DMS153 treated with DMSO at 0.1 percent for 48 hours (cell line): ENCODE results near the gene KIF26A.
"Not testable (repeated sequence)": the region's sequence is repeated elsewhere in the genome, so short reads cannot be mapped to it uniquely, and the experiment has no call there.

ENCODE experiments used
- DNase-seq: peaks from one replicate; lab custom pipeline; 2025; ENCODE audit not compliant: unreplicated experiment; lab: John Stamatoyannopoulos, UW

The KIF26A gene

DNA sequence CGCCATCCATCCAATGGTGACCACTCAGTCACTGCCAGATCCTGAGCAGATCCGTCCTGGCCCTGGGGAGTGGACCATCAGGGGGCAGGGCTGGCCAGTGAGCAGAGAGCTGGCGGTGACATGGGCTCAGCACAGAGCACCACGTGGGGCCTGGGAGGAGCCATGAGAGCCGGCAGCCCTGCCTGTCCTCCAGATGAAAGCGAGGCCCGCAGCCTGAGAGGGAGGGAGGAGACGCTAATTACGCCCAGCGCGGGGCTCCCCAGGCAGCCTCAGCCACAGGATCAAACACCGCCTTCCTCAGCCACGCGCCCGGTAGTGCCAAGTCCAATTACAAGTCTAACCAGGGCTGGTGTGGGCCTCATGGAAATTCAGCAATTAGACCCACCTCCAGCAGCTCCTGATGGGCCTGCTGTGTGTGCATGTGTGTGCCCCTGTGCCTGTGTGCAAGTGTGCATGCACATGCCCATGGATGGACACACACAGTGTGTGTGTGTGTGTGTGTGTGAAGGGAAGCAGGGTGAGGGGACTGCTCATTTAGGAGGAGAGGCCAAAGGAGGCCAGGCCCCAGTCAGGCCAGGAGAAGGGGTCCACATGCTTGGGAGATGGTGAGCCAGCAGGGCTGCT lies 68.0 kb downstream of the KIF26A start:
- peak; percentile 11 for DNase-seq

DNA sequence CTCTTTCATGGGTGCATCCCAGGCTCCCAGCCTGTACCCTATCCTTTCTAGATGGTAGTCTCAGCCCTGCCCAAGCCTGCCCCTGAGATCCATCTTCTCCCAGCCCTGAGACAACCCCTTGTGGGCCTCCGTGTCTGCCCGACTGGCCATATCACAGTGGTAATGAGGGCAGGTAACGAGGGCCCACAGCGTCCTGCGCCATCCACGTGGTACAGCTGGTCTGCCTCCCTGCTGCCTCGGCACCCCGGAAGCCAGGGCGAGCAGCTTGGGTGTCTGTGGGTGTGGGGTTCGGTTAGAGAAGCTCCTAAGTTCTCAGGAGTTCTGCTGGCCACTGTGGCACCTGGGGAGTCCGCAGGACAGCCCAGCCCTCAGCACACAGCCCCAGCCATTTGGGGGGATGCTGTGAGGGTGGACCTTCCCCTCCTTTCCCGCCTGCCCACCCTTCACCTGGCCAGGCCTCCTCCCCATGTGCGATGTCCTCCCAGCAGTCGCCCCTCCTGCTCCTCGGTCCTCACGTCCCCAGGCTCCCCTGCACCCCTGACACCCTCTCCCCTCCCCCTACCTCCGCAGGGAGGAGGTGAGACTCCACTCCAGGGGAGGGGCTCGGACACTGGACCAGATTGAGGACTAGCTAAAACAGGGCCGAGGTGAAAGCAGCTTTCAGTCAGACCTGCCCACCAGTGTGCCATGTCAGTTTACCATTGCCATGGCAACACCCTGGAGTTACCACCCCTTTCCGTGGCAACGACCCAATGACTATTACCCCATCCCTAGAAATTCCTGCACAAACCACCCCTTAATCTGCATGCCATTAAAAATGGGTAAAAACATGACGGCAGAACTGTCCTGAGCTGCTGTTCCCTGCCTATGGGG lies 69.0 kb downstream of the KIF26A start:
- no peak for DNase-seq

DNA sequence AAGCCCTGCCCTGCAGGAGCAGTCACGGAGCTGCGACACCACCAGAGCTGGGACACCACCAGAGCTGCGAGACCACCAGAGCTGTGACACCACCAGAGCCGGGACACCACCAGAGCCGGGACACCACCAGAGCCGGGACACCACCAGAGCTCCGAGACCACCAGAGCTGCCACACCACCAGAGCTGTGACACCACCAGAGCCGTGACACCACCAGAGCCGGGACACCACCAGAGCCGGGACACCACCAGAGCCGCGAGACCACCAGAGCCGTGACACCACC lies 69.6 kb downstream of the KIF26A start:
- DNase-seq = not testable (repeated sequence)

DNA sequence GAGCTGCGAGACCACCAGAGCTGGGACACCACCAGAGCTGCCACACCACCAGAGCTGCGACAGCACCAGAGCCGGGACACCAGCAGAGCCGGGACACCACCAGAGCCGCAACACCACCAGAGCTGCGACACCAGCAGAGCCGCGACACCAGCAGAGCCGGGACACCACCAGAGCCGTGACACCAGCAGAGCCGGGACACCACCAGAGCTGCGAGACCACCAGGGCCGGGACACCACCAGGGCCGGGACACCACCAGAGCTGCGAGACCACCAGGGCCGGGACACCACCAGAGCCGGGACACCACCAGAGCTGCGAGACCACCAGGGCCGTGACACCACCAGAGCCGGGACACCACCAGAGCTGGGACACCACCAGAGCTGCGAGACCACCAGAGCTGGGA lies 69.9 kb downstream of the KIF26A start:
- DNase-seq = not testable (repeated sequence)

DNA sequence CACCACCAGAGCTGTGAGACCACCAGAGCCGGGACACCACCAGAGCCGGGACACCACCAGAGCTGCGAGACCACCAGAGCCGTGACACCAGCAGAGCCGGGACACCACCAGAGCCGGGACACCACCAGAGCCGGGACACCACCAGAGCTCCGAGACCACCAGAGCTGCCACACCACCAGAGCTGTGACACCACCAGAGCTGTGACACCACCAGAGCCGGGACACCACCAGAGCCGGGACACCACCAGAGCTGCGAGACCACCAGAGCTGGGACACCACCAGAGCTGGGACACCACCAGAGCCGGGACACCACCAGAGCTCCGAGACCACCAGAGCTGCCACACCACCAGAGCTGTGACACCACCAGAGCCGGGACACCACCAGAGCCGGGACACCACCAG lies 70.7 kb downstream of the KIF26A start:
- not testable (repeated sequence) for DNase-seq

DNA sequence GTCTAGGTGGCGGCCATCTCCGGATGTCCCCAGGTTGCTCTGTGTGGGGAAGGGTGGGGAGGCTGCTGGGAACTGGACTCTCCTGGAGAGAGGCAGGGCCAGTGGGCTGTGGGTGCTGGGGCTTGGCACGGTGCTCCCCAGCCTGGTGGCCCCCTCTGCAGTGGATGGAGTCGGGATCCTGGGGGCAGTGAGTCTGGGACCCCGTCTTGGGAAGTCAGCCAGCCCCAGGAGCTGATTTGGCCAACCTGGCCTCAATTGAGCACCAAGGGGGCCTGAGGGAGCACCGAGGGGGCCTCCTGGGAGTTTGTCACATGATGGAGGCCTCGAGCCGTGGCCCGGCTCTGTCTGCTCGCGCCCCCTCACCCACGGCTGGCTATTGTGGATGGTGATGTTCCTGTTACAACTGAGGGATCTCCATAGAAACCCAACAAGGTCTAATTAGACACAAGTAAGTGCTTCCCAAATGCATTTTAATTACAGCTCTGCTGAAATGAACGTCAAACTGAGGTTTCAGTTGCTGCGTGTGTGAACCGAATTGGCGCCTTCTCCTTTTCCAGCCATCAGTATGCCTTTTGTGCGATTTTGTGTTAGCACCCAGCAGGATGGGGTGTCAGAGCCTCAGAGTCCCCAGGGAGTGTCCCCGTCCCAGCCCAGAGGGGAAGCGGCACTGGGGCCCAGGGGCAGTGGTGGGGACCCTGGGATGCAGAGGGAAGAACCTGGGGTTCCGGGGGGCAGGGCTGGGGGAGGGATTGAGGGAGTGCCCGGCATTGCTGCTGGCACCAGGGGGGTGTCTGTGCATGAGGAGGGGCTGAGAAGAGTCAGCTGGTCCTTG lies 71.8 kb downstream of the KIF26A start:
- no peak for DNase-seq

DNA sequence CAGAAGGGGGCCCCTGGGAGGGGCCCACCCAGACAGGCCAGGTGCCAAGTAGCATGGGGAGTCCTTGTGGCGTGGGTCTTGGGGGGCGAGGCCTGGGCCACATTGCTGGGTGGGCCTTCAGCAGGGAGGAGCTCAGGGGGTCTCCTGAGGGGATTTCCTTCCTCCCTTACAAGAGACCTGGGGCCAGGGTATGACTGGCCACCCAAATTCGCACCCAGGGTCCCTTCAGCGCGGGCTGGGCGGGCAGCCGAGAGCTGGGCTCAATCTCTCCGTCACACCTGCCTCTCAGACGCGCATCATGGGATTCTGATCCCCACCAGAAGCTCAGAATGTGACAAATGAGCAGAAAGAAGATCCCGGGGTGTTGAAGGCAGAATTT lies 72.4 kb downstream of the KIF26A start:
- no peak for DNase-seq

DNA sequence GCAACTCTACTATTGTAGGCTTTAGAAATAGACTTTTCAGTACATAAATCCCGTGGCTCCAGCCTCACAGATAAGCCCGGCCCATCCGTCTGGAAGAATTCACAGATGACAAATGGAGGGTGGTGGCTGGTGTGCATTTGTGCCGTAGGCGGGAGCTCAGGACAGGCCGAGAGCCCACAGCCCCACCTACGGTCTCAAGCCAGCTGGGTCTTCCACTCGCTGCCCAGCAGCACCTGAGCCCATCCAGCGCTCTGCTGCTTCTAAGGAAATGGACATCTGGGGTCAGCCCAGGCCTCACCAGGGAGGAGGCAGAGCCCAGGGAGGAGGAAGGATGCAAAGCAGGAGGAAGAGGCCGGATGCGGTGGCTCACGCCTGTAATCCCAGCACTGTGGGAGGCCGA lies 72.8 kb downstream of the KIF26A start:
- DNase-seq = no peak

DNA sequence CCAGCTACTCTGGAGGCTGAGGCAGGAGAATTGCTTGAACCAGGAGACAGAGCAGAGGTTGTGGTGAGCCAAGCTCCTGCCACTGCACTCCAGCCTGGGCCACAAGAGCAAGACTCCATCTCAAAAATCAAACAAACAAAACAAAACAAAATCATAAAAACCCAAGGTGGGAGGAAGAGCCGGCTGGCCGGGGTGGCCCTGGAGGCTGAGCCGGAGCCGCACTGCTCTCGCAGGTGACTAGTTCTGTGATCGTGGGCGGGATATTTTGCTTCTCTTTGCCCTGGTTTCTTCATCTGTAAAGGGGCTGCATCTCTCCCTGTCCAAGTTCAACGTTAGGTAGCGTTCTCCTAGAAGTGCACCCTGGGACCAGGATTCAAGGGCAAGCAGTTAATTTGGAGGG lies 73.4 kb downstream of the KIF26A start:
- DNase-seq = no peak

DNA sequence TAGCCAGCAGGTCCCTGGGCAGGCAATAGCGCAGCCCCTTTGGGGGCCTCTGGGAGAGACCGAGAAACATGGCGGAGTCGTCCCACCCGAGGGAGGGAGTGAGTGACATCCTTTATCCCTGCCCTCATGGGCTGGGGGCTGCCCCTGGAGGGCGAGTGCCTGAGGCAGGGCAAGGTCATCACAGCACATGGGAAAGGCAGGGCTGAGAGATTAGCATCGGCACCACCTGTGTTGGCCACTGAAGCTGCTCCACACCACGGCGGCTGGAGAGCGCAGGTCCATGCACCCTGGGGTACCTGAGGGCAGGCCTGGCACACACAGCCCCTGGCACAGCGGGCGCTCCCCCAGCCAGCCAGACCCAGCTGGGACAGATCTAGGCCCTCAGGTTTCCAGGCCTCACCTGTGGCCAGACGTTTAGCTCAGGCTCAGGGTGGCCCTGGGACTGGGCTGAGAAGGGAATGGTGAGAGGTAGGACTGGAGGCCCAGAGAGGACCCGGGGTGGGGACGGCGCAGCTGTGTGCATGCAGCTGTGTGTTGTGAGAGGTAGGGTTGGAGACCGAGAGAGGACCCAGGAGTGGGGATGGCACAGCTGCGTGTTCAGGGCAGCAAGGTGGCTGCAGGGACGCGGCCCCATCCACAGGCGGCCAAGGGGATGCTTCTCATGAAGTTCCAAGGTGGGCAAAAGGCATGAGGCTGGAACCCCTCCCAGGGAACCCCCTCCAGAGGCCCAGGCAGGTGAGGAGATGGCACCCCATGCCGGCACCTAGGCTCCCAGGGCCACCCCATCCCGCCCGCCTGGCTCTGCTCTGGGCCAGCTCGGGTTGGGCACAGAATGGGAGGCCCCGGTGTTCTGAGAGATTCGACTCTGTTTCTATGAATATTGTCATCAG lies 74.1 kb downstream of the KIF26A start:
- DNase-seq = no peak

DNA sequence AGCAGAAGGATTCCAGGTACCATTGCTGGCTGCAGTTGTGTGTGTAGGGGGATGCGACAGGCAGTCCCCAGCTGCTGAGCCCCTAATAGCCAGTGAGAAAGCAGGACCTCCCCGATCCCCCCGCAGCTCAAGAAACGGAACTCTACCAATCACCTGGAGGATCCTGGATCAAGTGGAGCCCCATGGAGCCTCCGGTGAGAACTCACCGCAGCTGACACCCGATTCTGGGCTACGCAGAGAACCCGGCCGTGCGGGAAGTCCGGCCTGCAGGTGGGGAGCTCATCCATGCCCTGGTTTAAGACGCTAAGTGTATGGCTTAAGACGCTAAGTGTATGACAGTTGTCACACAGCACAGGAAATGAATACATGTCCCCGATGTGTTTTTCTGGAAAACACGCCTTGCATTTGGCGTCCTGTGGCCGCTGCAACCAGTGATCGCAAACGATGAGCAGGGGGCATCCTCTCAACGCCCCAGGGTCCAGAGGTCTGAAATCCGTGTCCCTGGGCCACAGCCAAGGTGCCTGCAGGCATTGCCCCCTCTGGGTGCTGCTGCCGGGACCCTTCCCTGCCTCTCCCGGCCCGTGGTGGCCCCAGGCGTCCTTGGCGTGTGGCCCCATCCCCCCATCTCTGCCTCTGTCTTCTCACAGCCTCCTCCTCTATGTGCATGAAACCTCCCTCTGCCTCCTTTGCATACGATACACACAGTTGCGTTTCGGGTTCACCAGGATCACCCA lies 75.1 kb downstream of the KIF26A start:
- no peak for DNase-seq

DNA sequence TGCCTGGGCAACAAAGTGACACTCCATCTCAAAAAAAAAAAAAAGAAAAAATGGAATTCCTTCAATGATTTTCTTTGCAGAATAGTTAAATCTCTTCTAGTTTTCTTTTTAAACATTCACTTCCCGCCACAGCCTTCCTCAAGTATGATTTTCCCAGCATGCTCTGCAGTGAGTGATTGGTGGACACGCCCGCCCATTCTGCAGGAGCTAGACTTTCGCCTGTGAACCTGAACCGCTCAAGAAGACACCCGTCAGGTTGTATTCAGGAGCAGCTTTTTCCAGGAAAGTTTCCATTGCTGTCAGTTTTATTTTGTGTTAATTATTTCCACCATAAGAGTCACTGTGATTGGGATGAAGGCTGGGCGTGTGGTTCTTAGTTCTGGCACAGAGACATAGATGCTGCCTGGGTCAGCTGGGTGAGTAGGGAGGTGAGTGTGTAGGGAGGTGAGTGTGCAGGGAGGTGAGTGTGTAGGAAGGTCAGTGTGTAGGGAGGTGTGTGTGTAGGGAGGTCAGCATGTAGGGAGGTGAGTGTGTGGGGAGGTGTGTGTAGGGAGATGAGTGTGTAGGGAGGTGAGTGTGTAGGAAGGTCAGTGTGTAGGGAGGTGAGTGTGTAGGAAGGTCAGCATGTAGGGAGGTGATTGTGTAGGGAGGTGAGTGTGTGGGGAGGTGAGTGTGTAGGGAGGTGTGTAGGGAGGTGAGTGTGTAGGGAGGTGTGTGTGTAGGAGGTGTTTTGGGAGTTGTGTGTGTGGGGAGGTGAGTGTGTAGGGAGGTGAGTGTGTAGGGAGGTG lies 76.2 kb downstream of the KIF26A start:
- DNase-seq = no peak

DNA sequence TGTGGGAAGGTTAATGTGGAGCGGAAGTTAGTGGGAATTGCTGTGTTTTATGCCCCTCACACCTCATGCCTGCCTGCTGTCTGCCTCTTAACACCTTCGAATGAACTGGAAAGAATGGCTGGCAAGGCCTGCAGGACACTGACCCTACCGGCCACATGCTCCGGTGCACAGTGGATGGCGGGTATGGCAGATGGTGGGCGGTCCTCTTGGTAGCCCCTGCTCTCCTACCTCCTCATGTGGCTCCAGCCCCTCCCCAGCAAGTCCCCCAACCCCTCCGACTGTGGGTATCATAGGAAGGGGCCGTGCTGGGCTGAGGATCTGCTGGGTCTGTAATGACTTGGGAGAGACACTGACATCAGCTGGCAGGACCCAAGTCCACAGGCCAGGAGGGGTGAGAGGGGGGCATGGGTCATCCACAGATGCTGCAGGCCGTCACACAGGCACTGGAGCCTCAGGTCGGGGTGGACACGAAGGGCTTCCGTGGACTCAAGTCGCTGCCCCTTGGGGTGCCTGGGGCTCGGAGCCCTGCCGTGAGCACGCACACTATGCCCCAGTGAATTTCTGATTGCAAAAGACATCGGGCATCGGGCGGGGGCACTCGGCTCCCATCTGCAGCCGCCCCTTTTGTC lies 77.4 kb downstream of the KIF26A start:
- no peak for DNase-seq

DNA sequence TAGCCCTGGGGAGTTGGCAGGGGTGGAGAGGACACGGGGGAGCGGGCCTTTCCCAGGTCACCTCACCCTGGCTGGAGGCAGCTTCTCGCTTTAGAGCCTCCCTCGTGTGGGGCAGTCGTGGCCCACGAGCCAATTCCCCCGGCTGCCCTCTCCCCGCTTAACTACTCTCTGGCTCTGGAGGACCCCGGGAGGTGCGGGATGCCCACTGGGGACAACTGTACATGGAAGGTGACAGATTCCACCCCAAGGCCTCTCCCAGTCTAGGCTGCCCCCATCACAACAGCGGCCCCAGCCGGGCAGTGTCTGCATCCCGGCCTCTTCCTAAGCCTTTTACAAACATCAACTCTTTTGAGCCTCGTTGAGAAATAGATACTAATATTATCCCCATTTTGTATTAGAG lies 78.1 kb downstream of the KIF26A start:
- no peak for DNase-seq

DNA sequence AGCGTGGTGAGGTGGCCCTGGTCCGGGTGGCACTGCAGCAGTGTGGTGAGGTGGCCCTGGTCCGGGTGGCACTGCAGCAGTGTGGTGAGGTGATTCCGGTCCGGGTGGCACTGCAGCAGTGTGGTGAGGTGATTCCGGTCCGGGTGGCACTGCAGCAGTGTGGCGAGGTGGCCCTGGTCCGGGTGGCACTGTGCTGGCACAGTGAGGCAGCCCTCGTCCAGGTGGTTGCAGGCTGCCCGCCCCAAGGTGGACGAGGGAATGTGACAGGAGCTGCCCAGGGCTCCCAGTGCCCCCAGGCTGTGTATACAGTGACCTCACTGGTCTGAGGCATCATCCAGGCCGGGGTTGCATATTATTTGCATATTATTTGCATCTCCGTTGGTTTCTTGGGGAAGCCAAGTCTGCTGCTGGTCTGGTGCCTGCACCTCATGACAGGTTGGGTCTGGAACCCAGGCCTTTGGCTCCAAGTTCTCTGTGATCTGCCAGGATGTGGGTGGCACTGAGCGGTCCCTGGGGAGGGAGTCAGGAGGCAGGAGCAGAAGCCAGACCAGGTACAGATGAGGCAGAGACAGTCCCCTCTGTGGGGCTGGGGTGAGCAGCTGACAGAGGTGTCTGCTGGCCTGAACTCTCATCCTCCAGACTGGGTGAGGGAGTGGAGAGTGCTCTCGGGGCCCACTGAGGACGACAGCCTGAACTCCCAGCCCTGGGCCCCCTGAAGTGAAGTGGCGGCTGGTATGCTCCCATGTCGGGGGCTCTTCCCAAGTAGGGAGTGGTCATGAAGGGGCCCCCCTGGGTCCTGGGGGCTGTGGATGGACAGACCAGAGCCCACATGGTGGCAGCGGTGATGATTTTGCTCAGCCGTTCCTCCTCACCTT lies 79.3 kb downstream of the KIF26A start:
- DNase-seq = no peak

DNA sequence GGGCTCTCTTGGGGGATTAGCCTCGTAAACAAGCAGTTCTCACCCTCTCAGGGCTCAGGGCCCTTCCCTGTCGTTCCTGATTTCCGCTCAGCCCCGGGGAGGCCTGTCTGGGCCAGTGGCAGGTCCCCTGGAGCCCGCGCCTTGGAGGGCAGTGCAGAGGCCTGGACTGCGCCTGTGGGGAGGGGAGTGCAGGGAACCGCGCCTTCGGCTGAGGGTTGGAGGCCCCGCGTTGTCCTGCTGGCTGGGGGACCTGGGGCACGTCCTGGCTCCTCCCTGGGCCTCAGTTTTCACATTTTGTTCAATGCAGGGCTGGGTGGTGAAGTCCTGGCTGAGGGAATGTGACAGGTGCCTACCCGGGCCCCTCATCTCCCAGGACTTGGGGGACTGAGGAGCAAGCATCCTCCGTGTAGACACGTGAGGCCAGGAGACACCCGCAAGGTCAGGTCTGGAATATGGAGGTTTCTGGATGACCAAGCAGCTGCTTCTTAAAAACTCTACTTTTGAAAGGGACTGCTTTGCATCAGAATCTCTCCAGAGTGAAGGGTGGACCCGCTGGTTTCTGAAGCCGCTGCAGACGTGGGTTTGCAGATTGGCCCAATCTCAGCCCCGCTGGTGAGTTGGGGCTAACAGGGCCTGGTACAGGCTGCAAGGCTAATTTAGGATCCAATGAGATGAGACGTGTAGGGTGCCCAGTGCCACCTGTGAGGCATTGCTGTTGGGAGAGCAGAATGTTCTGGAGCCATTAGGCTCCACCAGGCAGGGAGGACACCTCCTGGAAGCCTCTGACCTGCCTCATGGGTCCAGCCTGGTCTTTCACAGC lies 80.2 kb downstream of the KIF26A start:
- no peak for DNase-seq

DNA sequence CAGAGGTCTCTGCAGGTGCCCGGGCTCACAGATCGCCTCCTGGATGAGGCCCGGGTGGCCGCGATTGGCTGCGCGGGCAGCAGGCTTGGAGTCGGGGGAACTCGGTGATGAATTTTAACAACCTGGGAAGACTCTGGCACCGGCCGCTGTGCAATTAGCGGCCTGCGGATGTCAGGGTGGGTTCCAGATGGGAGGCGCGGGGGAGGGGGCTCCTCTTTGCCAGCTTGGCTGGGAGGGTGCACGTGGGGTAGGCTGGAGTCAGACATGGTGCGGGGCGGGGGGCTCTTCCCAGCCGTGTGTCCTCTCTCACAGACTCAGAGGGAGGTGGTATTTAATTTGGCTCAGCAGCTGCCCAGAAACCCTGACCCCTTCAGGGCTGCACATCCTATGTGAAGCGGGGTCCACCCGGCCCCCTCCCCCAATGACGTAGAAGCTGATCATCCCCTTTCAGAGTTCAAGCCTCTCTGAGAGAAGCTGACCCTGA lies 81.4 kb downstream of the KIF26A start:
- no peak for DNase-seq
